ENCODE results near the gene GHRL.

Gene GHRL

GRCh38 chr3:10320320-10320677 is 27.6 kb upstream of the GHRL start:
- H3K9ac ChIP-seq (ENCODE audit: low read length), result peak overlapping the region; percentile 74
- peak overlapping the region; percentile 72 for H3K4me3 ChIP-seq (ENCODE audit: insufficient read depth, low read length, poor library complexity, severe bottlenecking)
- no peaks in the 10 kb centered on the region for H3K9me3 ChIP-seq (ENCODE audit: insufficient read depth, low read length)
- peak overlapping the region; percentile 52 for H2AFZ ChIP-seq (ENCODE audit: low read depth, low read length, severe bottlenecking)
- no peaks in the 10 kb centered on the region for H3K9me2 ChIP-seq (replicated peaks; ENCODE audit: insufficient read depth, low read length)
- peak overlapping the region; percentile 71 for H3K4me2 ChIP-seq (ENCODE audit: low read depth, low read length, poor library complexity, severe bottlenecking)
- H4K20me1 ChIP-seq (ENCODE audit: low read depth, low read length), result no peaks in the 10 kb centered on the region
- H3K27me3 ChIP-seq (ENCODE audit: low read length), result no peaks in the 10 kb centered on the region
- H3K79me2 ChIP-seq (ENCODE audit: insufficient read depth, low read length), result peaks cover 20% of the 10 kb centered on the region
- H3K36me3 ChIP-seq (ENCODE audit: low read length), result no peaks in the 10 kb centered on the region
- TF ChIP-seq CTCF (IDR thresholded peaks at IDR 0.05; ENCODE audit: insufficient read depth, low read length, poor library complexity, severe bottlenecking) (no peak), EZH2phosphoT487 (conservative IDR thresholded peaks at IDR 0.05; ENCODE audit: low read length) (no peak)
- H3K27ac ChIP-seq (ENCODE audit: low read depth, low read length), result no peak overlapping the region
- no peaks in the 10 kb centered on the region for H3F3A ChIP-seq (ENCODE audit: insufficient read depth)

- Histone ChIP-seq H3K9me3 (ENCODE audit: insufficient read depth, low read length) (no peaks in the 10 kb centered on the region), H3K9me2 (replicated peaks; ENCODE audit: insufficient read depth, low read length) (no peaks in the 10 kb centered on the region), H3K27me3 (ENCODE audit: low read length) (no peaks in the 10 kb centered on the region), H3K4me3 (ENCODE audit: insufficient read depth, low read length, poor library complexity, severe bottlenecking) (peak overlapping the region; percentile 72), H3K9ac (ENCODE audit: low read length) (peak overlapping the region; percentile 74), H3F3A (ENCODE audit: insufficient read depth) (no peaks in the 10 kb centered on the region), H2AFZ (ENCODE audit: low read depth, low read length, severe bottlenecking) (no peak overlapping the region), H3K27ac (ENCODE audit: low read depth, low read length) (no peak overlapping the region), H3K79me2 (ENCODE audit: insufficient read depth, low read length) (peaks cover 20% of the 10 kb centered on the region), H4K20me1 (ENCODE audit: low read depth, low read length) (no peaks in the 10 kb centered on the region), H3K36me3 (ENCODE audit: low read length) (no peaks in the 10 kb centered on the region), H3K4me2 (ENCODE audit: low read depth, low read length, poor library complexity, severe bottlenecking) (peak overlapping the region; percentile 71)
- TF ChIP-seq EZH2phosphoT487 (conservative IDR thresholded peaks at IDR 0.05; ENCODE audit: low read length), result no peak
- no peak for TF ChIP-seq CTCF (IDR thresholded peaks at IDR 0.05; ENCODE audit: insufficient read depth, low read length, poor library complexity, severe bottlenecking)
These were observed 27.1 kb upstream of the GHRL start for GRCh38 chr3:10319804-10320203.

- Histone ChIP-seq H3F3A (ENCODE audit: insufficient read depth) (no peaks in the 10 kb centered on the region), H3K27me3 (ENCODE audit: low read length) (no peaks in the 10 kb centered on the region), H3K36me3 (ENCODE audit: low read length) (no peaks in the 10 kb centered on the region), H3K27ac (ENCODE audit: low read depth, low read length) (no peak overlapping the region), H3K9me2 (replicated peaks; ENCODE audit: insufficient read depth, low read length) (no peaks in the 10 kb centered on the region), H4K20me1 (ENCODE audit: low read depth, low read length) (no peaks in the 10 kb centered on the region), H2AFZ (ENCODE audit: low read depth, low read length, severe bottlenecking) (no peak overlapping the region), H3K4me3 (ENCODE audit: insufficient read depth, low read length, poor library complexity, severe bottlenecking) (no peak overlapping the region), H3K4me2 (ENCODE audit: low read depth, low read length, poor library complexity, severe bottlenecking) (peak overlapping the region; percentile 71), H3K9ac (ENCODE audit: low read length) (no peak overlapping the region), H3K9me3 (ENCODE audit: insufficient read depth, low read length) (no peaks in the 10 kb centered on the region), H3K79me2 (ENCODE audit: insufficient read depth, low read length) (peaks cover 20% of the 10 kb centered on the region)
- TF ChIP-seq EZH2phosphoT487 (conservative IDR thresholded peaks at IDR 0.05; ENCODE audit: low read length) (no peak), CTCF (IDR thresholded peaks at IDR 0.05; ENCODE audit: insufficient read depth, low read length, poor library complexity, severe bottlenecking) (no peak)
These were observed 26.5 kb upstream of the GHRL start for GRCh38 chr3:10319251-10319650.
